Hematopoietic multipotent progenitor cell treated with erythropoietin and hydrocortisone succinate and interleukin-3 and kit ligand, for 17 days (in vitro differentiated cells): ENCODE data around the gene ZXDC.

Experiments
- DNase-seq: peaks from one replicate; pipeline ENCODE4 v3.0.0-alpha.2; 2015; ENCODE audit warnings: low spot score

Gene ZXDC

GRCh38 chr3:126473292-126474168, 2.2 kb downstream of the ZXDC start:
- DNase-seq, result no peak

- DNase-seq, result peak; percentile 58
Measured at GRCh38 chr3:126472277-126473006, 3.2 kb downstream of the ZXDC start.

DNA sequence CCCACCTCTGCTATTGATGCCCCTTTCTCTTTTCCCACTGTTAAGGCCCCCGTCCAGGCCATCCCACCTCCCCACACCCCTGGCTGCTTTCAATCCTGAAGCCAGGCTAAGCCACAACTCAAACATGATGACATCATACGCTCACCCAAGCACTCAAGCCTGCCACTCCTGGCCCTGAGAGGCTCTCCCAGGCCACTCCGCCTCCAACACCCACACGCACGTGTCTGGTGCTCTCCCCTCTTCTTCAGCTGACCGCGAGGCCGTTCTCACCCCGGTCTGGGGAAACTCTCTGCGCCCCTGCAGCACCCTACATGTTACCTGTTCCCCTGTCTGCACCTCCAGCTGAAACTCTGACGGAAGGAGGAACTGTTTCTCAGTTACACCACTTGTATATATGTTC, 6.2 kb downstream of the ZXDC start:
- DNase-seq, result no peak

- DNase-seq, result no peak
Measured at GRCh38 chr3:126468028-126468891, 7.4 kb downstream of the ZXDC start.

- DNase-seq, result no peak
Measured at GRCh38 chr3:126467611-126467955, 8.1 kb downstream of the ZXDC start.

GRCh38 chr3:126466886-126467610, 8.6 kb downstream of the ZXDC start:
- no peak for DNase-seq

GRCh38 chr3:126465928-126466544, 9.7 kb downstream of the ZXDC start:
- DNase-seq, result no peak

GRCh38 chr3:126464997-126465396, 10.7 kb downstream of the ZXDC start:
- no peak for DNase-seq

GRCh38 chr3:126464494-126464893, 11.2 kb downstream of the ZXDC start:
- no peak for DNase-seq

DNA sequence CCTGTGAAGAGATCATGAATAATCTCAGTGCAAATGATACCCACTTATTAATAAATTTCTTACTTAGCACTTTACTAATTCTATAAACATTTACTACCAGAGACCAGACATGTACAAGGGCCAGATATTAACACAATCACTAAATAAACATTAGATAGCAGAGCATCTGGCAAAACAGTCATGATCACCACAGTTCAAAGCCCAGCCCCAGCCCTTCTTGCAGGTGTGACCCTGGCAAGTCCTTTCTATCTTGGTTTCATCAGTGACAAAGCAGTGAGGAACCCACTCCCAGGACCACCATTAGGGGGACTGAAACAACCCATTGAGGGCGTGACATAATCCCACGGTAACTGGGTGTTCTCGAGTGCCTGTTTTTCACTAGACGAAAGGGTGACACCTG, 11.6 kb downstream of the ZXDC start:
- DNase-seq, result no peak

DNA sequence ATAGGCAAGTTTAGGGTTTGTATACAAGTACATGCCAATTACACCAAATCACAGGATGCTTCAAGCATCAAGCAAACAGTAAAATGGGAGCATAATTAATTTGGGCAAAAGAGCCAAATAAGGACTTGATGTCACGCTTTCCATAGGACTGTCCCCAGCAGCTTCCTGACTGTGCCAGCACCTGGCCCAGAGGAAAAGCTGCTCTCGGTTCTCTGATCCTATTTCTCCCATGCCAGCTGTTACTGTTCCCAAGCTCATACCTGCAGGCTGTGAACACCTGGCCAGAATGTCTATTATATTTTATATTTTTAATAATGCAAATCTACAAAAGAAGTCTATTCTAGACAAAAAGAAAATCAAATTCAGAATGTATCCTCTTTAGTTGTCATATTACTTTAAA, 12.2 kb downstream of the ZXDC start:
- no peak for DNase-seq

- DNase-seq, result no peak
Measured at GRCh38 chr3:126461450-126462070, 14.1 kb downstream of the ZXDC start.

DNA sequence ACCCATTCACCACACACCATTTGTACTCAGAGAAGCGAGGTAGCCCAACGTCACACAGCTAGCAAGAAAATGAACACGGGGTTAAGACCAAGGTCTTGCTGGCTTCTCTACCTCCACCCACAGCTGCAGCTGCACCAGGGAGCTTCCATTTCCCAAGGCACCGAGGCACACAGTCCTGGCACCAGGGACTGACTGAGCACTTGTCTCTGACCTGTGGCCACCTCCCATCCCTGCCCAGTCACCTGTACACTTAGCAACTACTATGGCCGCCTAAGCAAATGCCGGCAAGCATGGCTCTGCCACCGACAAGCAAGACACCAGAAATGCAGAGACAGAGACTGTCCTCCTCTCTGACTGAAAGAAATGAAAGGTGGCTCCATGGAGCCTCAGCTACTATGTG, 15.3 kb downstream of the ZXDC start:
- DNase-seq, result no peak

DNA sequence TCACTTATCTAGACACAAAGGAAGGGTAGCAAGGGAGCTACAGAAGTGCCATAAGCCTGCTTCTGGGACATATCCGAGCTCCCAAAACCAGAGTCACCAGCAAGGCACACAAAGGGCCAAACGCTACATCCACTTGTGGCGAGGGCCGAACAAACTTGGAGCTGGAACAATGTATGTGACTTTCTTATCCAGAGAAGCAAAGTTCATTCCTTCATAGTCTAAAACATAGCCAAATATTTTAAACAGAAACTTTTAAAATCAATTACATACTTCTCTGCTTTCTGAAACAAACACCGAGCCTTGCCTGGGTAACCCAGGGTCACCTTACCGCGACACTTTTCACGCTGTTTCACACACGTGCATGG, 15.9 kb downstream of the ZXDC start:
- DNase-seq, result no peak

DNA sequence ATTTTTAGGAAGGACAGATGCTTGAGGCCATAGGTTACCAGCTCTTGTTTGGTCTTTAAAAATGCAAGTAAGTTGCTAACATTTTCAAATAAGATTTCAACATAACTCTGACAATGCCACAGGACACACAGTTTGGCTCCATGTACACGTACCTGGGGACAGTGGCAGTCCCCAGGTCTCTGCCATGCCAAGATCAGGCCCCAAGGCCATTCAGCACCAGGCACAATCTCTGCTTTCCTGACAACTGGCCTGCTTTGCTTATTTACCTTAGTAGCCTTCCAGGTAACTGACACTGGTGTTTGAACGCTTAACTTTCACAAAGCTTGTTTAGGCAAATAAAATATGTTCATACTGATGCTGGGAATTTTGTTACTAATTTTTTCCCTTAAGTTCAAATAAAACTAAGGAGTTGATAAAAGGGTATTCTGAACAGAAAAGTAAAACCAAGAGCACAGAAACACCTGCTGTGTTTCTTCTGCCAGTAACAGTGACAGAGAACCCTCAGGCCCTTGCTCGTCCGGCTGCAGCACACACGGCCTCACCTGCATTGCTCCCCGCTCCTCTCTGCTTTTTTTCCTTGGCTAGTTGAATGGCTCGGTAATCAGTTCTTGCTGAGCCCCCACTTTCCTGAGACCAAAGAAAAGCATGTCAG, 16.5 kb downstream of the ZXDC start:
- no peak for DNase-seq

- DNase-seq, result no peak
Measured at GRCh38 chr3:126456766-126457388, 18.8 kb downstream of the ZXDC start.

DNA sequence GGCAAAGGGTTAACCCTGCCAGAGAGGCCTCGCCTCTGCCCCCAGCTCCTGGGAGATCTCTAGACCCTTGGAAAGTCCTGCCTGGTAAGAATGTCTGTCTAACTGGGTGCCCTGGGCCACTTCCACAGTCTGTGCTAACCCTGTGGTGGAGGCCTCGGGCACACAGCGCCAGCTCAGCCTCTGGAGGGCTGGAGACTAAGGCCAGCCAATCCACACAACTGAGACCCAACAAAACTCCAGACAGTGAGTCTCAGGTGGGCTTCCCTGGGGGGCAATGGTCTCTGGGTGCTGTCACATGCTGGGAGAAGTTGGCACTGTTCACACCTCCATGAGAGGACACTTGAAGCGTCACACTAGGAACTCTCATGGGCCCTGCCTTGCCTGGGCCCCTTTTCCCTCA, 19.5 kb downstream of the ZXDC start:
- DNase-seq, result no peak

- no peak for DNase-seq
Measured at GRCh38 chr3:126454437-126455198, 21.1 kb downstream of the ZXDC start.

DNA sequence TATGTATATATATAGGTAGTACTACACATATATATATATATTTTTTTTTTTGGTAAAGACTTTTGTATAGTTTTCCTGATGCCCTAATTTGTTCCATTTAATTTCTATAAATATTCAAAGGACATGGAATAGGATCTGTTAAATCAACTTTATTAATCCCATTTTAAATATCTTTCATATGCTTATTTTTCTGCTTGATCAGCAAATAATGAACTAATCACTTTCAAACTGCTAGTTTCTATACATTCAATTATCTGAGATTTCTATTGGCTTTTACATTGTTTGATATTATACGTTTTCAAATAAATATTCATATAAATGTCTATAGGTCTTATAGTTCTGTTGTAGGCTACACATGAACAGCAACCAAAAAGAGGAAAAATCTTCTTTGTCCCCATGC, 21.7 kb downstream of the ZXDC start:
- DNase-seq, result no peak
